HEK293T (cell line): ENCODE data around the gene PRRG1.

Experiments used
- FOXA1 ChIP-seq: fragments of 450-650 bp; IDR thresholded peaks from 2 replicates; pipeline ENCODE4 v1.6.1; 2016; ENCODE audit warnings: mild to moderate bottlenecking
- NFRKB ChIP-seq: fragments of 450-650 bp; IDR thresholded peaks from 2 replicates; pipeline ENCODE4 v1.6.1; 2016; ENCODE audit warnings: mild to moderate bottlenecking, moderate library complexity
- SP1 ChIP-seq: fragments of 450-650 bp; IDR thresholded peaks from 2 replicates; pipeline ENCODE4 v1.6.1; 2017
- SUZ12 ChIP-seq: fragments of 450-650 bp; IDR thresholded peaks from 2 replicates; pipeline ENCODE4 v1.6.1; 2016; ENCODE audit warnings: mild to moderate bottlenecking
- ZNF384 ChIP-seq: fragments of 450-650 bp; IDR thresholded peaks from 2 replicates; pipeline ENCODE4 v1.6.1; 2016

- TF ChIP-seq NFRKB (no peak), ZNF384 (no peak), SP1 (no peak), FOXA1 (no peak), SUZ12 (no peak)
These were observed 113.2 kb downstream of the PRRG1 start for GRCh38 chrX:37462346-37462745.
